OCI-M1 (cell line): ENCODE data around the gene GTF2H4.
A peak's percentile ranks its signal among the peaks of the same experiment; 100 is the strongest.
"Not testable (repeated sequence)": the region's sequence is repeated elsewhere in the genome, so short reads cannot be mapped to it uniquely, and the experiment has no call there.

Experiments used
- DNase-seq: peaks from one replicate; lab custom pipeline; 2025; lab: John Stamatoyannopoulos, UW

GTF2H4 gene

DNA sequence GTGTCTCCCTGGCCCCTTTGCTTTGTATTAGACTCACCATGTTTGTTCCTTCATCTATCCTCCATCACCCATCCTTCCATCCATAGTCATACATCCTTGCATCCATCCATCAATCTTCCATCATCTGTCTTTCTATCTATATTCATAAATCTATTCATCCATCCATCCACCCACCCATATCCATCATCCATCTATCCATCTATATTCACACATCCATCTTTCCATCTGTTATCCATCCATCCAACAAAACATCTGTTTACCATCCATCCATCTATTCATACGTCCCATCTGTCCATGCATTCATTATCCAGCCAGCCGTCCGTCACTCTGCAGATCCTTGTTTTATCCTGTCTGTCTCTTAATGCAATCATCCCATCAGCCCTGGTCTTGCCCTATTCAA lies 13.1 kb upstream of the GTF2H4 start:
- no peak for DNase-seq

DNA sequence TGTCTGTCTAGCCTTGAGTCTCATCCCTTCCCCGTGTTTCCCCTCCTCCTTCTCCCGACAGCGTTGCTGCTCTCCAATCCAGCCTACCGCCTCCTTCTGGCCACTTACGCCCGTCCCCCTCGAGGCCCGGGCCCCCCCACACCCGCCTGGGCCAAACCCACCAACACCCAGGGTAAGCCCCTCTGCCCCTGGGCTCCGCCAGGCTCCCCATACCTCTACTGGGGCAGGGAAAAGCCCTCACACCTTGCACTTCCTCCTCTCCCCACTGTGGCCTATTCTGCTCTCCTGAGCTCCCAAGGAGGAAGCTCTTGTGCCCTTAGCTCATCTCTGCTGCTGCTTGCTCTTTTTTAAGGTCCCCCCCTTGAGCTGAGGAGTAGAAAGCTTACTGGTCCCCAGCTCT lies 12.7 kb upstream of the GTF2H4 start:
- DNase-seq = no peak

DNA sequence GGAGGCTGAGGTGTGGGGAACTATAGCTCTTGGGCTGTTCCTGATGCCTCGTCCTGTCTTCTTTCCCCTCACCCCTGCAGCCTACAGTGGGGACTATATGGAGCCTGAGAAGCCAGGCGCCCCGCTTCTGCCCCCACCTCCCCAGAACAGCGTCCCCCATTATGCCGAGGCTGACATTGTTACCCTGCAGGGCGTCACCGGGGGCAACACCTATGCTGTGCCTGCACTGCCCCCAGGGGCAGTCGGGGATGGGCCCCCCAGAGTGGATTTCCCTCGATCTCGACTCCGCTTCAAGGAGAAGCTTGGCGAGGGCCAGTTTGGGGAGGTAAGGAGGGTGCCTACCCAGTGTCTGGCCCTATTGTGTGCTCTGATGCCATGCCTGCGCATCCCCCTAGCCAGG lies 11.5 kb upstream of the GTF2H4 start:
- no peak for DNase-seq

DNA sequence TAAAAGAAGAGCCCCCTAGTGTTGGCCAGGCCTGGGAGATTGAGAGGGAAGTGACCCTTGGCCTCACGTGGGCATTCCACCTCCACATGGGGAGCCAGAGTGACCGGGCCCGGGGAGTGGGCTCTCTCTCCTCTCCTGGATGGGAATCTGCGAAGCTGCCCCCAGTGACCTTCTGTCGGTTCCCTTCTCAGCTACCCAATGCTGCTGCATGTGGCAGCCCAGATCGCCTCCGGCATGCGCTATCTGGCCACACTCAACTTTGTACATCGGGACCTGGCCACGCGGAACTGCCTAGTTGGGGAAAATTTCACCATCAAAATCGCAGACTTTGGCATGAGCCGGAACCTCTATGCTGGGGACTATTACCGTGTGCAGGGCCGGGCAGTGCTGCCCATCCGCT lies 10.1 kb upstream of the GTF2H4 start:
- DNase-seq = no peak

DNA sequence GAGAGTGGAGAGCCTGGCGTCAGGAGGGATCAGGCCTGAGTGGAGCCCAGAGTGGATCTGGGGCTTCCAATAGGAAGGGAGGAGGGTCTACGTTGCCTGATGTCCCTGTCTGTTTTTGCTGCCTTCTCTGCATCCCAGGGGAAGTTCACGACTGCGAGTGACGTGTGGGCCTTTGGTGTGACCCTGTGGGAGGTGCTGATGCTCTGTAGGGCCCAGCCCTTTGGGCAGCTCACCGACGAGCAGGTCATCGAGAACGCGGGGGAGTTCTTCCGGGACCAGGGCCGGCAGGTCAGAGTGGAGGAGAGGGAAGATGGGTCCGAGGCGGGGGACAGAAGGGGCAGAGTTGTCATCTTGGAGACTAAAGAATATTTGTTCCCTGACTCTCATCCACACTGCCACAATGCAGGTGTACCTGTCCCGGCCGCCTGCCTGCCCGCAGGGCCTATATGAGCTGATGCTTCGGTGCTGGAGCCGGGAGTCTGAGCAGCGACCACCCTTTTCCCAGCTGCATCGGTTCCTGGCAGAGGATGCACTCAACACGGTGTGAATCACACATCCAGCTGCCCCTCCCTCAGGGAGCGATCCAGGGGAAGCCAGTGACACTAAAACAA lies 9.2 kb upstream of the GTF2H4 start:
- no peak for DNase-seq

DNA sequence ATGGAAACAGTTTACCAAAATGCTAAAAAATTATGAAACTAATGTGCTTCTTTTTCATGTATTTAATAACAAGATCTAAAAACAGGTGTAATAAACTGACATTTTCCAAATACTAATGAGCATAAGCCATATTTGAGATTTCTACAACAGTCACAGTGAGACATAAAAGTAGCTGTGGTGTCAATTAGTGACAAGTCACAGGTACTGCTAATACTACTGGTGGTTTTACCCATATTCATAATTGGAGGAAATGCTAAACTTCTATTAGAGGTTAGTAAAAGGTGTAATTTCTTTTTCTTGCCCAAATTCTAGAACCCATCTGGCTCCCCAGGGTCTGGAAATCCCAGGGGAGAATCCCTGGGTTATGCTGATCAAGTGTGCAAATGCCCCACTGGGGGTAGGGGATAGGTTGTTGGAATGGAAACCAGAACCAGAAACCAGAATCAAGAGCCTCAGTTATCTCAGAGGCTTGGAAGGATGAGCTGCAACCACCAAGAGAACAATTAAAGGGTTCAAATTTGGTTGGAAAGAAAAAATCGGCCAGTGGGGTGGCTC lies 7.1 kb upstream of the GTF2H4 start:
- DNase-seq = no peak

DNA sequence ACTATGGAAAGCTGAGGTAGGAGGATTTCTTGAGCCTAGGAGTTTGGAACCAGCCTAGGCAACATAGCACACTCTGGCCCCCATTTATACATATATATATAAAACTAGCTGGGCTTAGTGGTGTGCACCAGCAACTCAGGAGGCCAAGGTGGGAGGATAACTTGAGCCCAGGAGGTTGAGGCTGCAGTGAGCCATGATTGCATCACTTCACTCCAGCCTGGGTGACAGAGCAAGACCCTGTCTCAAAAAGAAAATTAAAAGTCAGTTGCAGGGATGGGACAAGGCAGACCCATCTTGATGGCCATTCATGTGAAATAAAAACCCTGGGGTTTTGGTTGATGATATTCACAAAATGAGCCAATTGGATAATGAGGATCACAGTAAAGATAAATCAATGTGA lies 6.6 kb upstream of the GTF2H4 start:
- no peak for DNase-seq

DNA sequence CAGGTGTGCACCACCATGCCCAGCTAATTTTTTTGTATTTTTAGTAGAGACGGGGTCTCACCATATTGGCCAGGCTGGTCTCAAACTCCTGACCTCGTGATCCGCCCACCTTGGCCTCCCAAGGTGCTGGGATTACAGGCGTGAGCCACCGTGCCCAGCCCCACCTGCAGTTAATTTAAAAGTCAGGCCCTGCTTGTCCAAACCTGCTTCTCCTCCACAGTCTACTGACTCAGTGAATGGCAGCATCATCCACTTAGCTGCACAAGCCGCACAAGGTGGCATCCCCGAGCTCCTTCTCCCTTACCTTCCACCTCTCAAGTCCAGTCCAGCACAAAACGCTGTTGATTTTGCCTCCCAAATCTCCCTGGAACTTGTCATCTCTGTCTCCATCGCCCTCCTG lies 5.8 kb upstream of the GTF2H4 start:
- not testable (repeated sequence) for DNase-seq

DNA sequence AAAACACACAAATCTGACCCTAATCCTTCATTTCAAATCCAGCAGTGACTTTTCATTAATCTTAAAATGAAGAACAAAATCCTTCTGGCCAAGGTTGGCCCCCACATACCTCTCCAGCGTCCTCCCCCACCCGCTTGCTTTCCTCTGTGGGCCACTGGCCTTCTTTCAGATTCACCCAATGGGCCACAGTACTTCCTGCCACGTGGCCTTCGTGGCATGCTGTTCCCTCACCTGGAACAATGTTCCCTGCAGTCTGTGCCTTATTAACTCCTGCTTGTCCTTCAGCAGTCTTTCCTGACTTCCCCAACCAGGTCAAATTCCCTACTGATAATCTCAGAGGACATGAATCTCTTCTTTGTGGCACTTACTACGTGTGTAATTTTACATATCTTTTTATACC lies 5.3 kb upstream of the GTF2H4 start:
- DNase-seq = no peak

DNA sequence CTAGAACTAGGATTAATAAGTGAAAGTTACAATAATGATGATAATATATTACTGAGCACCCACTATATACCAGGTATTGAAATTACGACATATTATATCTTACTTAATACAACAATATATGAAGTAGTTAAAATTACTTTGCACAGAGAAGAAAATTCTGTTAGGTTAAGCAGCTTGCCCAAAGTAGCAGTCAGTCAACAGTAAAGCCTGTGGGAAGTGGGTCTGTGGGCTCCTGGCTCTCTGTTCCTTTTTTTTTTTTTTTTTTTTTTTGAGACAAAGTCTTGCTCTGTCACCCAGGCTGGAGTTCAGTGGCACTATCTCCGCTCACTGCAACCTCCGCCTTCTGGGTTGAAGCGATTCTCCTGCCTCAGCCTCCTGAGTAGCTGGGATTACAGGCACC lies 4.8 kb upstream of the GTF2H4 start:
- no peak for DNase-seq

DNA sequence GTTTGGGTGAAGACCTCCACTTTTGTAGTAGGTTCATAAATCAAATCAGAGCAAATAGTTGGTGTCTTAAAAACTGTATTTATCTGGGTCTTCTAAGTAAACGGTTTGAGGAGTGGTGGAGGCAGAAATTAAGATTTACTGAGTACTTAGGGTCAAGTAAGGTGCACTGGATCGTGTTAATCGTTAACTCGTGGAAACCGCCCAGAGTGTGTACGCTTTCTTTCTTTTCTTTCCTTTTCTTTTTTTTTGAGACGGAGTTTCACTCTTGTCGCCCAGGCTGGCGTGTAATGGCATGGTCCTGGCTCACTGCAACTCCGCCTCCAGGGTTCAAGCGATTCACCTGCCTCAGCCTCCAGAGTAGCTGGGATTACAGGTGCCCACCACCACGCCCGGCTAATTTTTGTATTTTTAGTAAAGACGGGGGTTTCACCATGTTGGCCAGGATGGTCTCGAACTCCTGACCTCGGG lies 683 bp upstream of the GTF2H4 start:
- DNase-seq = not testable (repeated sequence)

DNA sequence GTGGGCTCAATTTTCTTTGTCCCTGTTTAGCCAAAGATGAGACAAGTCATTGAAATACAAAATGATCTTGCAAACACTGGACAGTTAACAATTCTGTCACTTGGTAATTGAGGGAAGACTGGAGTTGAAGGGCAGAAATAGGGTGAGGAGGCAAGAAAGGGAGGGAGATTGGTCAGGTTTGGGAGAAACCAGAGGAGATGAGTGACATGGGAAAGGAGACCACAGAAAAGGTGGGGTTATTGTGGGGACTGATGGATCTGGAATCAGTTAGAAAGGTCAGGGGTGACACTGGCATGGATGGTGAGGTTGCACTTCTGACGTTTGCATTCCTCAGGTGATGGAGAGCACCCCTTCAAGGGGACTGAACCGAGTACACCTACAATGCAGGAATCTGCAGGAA lies 693 bp downstream of the GTF2H4 start:
- DNase-seq = no peak

DNA sequence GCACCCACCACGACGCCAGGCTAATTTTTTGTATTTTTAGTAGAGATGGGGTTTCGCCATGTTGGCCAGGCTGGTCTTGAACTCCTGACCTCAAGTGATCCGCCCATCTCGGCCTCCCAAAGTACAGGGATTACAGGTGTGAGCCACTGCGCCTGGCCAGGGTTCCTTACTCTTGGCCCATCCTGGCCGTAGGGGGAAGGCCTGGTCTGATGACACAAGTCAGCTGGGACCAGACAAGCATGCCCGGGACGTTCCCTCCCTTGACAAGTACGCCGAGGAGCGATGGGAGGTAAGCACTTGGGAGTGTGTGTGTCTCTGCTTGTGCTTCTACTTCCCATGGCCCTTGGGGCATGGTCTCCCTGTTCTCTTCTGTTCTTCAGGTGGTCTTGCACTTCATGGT lies 2.5 kb downstream of the GTF2H4 start:
- DNase-seq = not testable (repeated sequence)

DNA sequence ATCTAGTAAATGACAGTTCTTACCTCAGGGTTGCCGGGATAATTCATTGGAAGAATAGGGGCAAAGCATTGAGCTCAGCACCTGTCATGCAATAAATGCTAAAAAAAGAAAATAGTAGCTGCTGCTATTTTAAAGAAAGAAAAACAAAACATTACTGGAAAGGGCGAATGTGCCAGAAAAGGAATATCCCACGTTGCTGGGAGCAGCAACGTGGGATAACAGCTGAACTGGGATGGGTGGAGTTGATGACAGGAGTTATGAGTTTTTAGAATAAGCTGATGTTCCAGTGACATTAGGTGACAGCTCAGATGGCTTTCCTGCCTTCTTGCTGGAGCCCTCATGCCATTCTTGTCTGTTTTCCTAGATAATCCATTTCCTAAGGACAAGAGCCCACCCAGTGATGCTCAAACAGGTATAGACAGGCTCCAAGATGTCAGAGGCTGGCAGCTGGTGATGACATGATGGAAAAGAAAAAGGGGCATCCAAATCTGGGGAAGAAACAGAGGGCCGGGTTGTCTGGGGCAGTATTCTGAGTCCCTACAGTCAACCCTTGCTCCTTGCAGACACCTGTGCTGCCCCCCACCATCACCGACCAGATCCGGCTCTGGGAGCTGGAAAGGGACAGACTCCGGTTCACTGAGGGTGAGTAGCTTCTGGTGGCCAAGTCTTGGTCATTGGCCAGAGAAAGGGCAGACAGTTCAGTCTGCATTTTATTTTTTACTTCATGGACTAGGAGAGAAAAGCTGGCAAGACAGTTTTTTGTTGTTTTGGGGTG lies 4.9 kb downstream of the GTF2H4 start:
- DNase-seq = no peak

DNA sequence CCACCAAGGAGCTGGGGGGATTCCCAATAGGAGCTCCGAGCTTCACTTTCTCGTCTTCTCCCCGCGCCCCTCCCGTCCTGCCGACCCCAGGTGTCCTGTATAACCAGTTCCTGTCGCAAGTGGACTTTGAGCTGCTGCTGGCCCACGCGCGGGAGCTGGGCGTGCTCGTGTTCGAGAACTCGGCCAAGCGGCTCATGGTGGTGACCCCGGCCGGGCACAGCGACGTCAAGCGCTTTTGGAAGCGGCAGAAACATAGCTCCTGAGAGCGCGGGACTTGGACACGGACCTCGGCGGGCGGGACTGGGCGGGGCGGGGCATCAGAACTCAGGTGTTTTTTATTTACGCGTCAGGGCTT lies 5.7 kb downstream of the GTF2H4 start:
- no peak for DNase-seq

DNA sequence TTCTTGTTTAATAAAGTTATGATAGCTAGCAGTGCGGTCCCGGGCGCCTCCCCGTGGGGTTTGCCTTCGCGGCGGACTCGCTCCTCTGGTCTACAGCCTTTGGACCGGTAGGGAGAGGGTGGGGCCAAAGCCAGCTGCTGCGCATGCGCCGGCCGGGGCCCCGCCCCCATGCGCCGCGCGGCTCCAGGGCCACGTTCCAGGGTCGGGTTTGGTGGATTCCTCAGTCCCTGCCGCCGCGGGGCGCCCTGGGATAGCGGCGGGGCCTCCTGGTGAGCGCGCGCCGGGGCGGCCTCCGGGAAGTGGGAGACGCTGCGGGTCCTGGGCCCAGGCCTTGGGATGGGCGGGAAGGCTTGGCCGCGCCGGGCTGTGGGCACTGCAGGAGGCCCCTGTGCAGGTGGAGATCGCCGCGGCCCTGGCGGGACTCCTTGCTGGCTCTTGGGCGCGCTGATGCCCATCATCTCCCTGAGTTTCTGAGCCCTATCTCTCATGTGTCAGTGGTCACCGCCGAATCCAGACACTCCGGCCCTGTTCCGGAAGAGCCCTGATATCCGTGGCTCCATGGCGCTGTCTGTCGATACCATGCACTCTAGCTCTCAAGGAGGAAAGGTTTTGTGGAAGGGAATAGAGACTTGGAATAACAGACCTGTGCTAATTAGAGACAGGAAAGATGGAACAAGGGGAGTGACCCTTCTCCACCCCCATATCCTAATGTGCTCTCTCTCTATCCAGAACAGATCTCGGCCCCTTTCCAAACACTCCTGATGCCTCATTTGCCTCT lies 6.3 kb downstream of the GTF2H4 start, which contains the start of gene VARS2:
Gene VARS2 (plus strand): TSS at position 163 of the 778 bp plus-strand sequence. CDS start 599 bp downstream, at position 762.
- peak; percentile 97 for DNase-seq

DNA sequence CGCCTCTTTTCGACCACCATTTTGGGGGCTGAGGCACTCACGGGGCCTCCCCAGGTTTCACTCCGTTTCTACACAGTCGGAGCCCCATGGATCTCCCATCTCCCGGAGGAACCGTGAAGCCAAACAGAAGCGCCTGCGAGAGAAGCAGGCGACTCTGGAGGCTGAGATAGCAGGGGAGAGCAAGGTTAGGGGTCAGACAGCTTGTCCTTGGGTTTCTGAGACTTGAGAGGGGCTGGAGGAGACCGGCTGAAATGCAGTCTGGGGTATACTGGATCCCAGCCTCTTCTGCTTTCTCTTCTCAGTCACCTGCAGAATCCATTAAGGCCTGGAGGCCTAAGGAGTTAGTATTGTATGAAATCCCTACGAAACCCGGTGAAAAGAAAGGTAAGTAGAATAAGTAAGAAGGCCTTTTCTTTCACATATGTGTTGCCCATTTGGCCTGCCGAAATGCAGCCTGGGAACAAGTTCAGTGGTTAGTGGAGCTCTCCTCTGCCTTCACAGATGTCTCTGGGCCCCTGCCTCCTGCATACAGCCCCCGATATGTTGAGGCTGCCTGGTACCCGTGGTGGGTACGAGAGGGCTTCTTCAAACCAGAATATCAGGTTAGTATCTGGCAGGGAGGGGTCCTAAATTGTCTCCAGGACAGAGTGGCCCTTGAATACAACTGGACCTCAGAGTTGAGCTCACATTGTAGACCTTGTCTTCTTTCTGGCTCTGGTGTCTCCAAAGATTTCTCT lies 7.0 kb downstream of the GTF2H4 start:
- no peak for DNase-seq

DNA sequence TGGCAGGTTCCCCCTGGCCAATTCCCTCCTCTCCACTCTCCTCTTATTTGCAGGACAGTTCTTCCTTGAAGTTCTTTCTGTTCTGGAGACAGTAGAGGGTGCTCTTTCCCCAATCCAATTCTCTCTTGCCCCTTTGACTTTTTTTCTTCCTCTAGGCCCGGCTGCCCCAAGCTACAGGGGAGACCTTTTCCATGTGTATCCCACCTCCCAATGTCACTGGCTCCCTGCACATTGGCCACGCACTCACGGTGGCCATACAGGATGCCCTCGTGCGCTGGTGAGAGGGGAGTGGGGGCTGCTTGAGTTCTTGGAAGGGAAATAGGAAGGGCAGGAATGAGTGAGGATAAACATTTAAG lies 7.6 kb downstream of the GTF2H4 start:
- DNase-seq = peak; percentile 86

DNA sequence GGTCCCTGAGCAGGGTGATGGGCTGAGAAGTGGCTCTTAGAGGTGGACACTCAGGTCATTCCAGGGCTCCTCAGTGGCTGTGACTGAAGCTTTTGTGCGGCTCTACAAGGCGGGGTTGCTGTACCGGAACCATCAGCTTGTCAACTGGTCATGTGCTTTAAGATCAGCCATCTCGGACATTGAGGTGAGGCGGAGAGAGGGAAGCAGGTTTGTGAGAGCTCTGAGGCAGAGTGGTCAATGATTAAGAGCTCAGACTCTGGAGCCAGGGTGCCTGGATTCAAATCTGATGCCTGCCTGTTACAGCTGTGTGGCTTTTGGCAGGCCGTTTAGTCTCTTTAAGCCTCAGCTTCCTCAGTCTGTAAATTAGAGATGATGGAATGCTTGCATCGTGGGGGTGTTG lies 9.0 kb downstream of the GTF2H4 start:
- no peak for DNase-seq

DNA sequence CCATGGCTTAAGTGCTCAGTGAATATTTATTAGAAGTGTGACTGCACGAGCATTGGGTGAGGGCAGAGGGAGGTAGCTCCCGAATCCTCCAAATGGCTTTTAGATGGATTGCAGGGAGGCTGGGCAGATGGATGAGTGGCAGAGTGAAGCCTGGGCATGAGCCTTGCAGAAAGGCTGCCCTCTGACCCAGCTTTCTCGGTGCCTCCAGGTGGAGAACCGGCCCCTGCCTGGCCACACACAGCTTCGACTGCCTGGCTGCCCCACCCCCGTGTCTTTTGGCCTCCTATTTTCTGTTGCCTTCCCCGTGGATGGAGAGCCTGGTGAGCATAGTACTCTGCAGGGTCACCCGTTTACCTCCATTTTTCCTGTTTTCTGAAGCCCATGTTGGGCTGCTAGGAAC lies 9.5 kb downstream of the GTF2H4 start:
- no peak for DNase-seq

DNA sequence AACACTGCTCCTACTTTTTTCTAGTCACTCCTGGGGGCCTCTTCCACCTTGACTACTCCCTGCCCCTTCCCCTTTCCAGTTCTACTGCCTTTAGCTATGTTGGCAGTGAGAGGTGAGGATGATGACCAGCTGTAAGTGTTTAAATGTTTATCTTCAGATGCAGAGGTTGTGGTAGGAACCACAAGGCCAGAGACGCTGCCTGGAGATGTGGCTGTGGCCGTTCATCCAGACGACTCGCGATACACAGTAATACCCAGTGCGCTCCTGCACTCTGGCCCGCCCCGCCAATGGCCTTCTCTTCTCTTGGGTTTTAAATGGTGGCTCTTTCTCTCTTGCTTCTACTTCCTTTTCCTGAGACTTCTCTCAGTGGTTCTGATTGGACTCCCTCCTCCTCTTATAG lies 10.7 kb downstream of the GTF2H4 start:
- DNase-seq = peak; percentile 84

DNA sequence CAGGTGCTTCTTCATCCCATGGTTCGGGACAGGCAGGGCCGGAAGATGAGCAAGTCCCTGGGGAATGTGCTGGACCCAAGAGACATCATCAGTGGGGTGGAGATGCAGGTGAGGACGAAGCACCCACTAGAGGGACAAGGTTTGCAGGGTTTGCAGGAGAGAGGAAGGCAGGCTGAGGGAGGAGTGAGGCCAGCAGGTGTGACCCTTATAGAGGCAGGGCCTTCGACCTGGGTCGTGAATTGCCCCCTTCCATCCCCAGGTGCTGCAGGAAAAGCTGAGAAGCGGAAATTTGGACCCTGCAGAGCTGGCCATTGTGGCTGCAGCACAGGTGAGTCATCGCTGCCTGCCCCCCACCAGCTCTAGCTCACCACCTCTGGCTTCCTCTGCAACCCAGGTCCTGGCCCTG lies 14.4 kb downstream of the GTF2H4 start:
- DNase-seq = no peak
